HepG2 (cell line): ENCODE results near the gene ZNF221. TPM values are rescaled to one million over a fixed set of nuclear protein-coding genes. Genes with fewer than 3 reads are reported as not detected.

Source experiments
- ATF4 ChIP-seq, 2 experiments: fragments of 450-650 bp in 1 of 2; sonication (generic) in 1 of 2; formaldehyde crosslinking; IDR thresholded peaks; 2 replicates each; pipeline versions ENCODE4 v1.5.0 to v1.8.0; 2020 to 2022; ENCODE audit warnings: mild to moderate bottlenecking in 1 of 2, missing genetic modification reagents in 1 of 2
- CBX1 ChIP-seq: IDR thresholded peaks from one replicate; pipeline ENCODE4 v1.6.1; 2016; ENCODE audit warnings: antibody characterized with exemption, low read depth
- CSRNP1 ChIP-seq: sonication (generic); formaldehyde crosslinking; IDR thresholded peaks from 2 replicates; pipeline ENCODE4 v1.8.1; 2023; ENCODE audit warnings: mild to moderate bottlenecking, missing genetic modification reagents
- HBP1 ChIP-seq: IDR thresholded peaks from 2 replicates; pipeline ENCODE4 v1.6.1; 2016; ENCODE audit warnings: low read depth, control low read depth
- JUN ChIP-seq: sonication (generic); formaldehyde crosslinking; IDR thresholded peaks from 2 replicates; pipeline ENCODE4 v1.4.0; 2020; ENCODE audit warnings: mild to moderate bottlenecking, missing genetic modification reagents
- MAFF ChIP-seq: IDR thresholded peaks from 2 replicates; pipeline ENCODE4 v1.6.1; 2011; ENCODE audit warnings: low read depth, low read length, improper control_type of control experiment
- MEIS2 ChIP-seq: sonication (generic); formaldehyde crosslinking; IDR thresholded peaks from 2 replicates; pipeline ENCODE4 v1.9.0; 2021; ENCODE audit warnings: mild to moderate bottlenecking, missing genetic modification reagents
- SALL1 ChIP-seq: sonication (generic); formaldehyde crosslinking; IDR thresholded peaks from 2 replicates; pipeline ENCODE4 v1.8.0; 2022; ENCODE audit warnings: mild to moderate bottlenecking, missing genetic modification reagents
- TFE3 ChIP-seq: IDR thresholded peaks from 2 replicates; pipeline ENCODE4 v1.6.1; 2016
- ZBTB21 ChIP-seq: sonication (generic); formaldehyde crosslinking; IDR thresholded peaks from 2 replicates; pipeline ENCODE4 v1.4.0; 2020; ENCODE audit warnings: missing genetic modification reagents
- ZBTB40 ChIP-seq, 2 experiments: fragments of 450-650 bp in 1 of 2; sonication (generic) in 1 of 2; formaldehyde crosslinking in 1 of 2; IDR thresholded peaks; 2 replicates each; pipeline versions ENCODE4 v1.6.1 to v1.8.0; 2016 to 2022; ENCODE audit warnings: antibody characterized with exemption in 1 of 2, mild to moderate bottlenecking in 1 of 2, missing genetic modification reagents in 1 of 2
- ZNF703 ChIP-seq: sonication (generic); formaldehyde crosslinking; IDR thresholded peaks from 2 replicates; pipeline ENCODE4 v1.5.1; 2020; ENCODE audit warnings: missing genetic modification reagents, mild to moderate bottlenecking, moderate library complexity, borderline replicate concordance
- ZNF777 ChIP-seq: sonication (generic); formaldehyde crosslinking; IDR thresholded peaks from 2 replicates; pipeline ENCODE4 v1.4.0; 2020; ENCODE audit warnings: missing genetic modification reagents
- polyA plus RNA-seq, 8 experiments: library from polyadenylated mRNA; depleted of rRNA in 3 of 8; stranded (reverse) in 7 of 8; unstranded in 1 of 8; fragments of >200 nt; fragmentation: Illumina TruSeq in 4 of 8; extraction: Trizol in 4 of 8; gene quantifications; 2 replicates each; pipeline versions ENCODE4 v1.2.1 to v1.2.3, GENCODE V29; 2011 to 2016; ENCODE audit warnings: low read depth in 4 of 8, missing spikeins in 1 of 8, mixed read lengths in 1 of 8; ENCODE audit not compliant: insufficient read depth in 1 of 8
- total RNA-seq, 5 experiments: library from RNA; depleted of rRNA; stranded (reverse); fragments of >200 nt; fragmentation: Illumina TruSeq; extraction: Trizol; gene quantifications; 2 replicates each; pipeline ENCODE4 v1.2.3, GENCODE V29; 2016; ENCODE audit warnings: low read depth in 1 of 5

The ZNF221 gene
- total and polyA plus RNA-seq, 2 of the 13 experiments (the other 11 are each of a cell fraction or from before 2014, with no cell fraction given) = 0.48 to 3.4 TPM

- TF ChIP-seq TFE3 = no peak
- no peak for TF ChIP-seq HBP1 (CRISPR knock-in tag)
- peak; percentile 34 for TF ChIP-seq CBX1
- TF ChIP-seq JUN = no peak
- TF ChIP-seq MEIS2 (CRISPR knock-in tag) = 0 out of 2 replicates have a peak, but pooled peaks have one; percentile 29
- TF ChIP-seq ZBTB21 (CRISPR knock-in tag) = no peak
- TF ChIP-seq ZBTB40 (IDR thresholded peaks at IDR 0.05) = peak; percentile 65
- TF ChIP-seq ZBTB40 (CRISPR knock-in tag; IDR thresholded peaks at IDR 0.05) = peak; percentile 63; the same call in 1 of the 2 replicates
- TF ChIP-seq ZNF777 (CRISPR knock-in tag) = 0 out of 2 replicates have a peak, but pooled peaks have one; percentile 15
- TF ChIP-seq ATF4 (CRISPR knock-in tag; IDR thresholded peaks at IDR 0.05) = no peak
- 0 out of 2 replicates have a peak, but pooled peaks have one; percentile 49 for TF ChIP-seq CSRNP1 (CRISPR knock-in tag)
- TF ChIP-seq MAFF = no peak
- 0 out of 2 replicates have a peak, but pooled peaks have one; percentile 46 for TF ChIP-seq ZNF703 (CRISPR knock-in tag)
- peak; percentile 76; the same call in 1 of the 2 replicates for TF ChIP-seq SALL1 (CRISPR knock-in tag)
Observed at GRCh38 chr19:43934985-43935708, 15.9 kb upstream of the ZNF221 start, which contains the start of gene ZNF45 (continued).
